Thymus (tissue), 11 donors: ENCODE results near the gene ESRRB. TPM values are rescaled to one million over a fixed set of nuclear protein-coding genes. Genes with fewer than 3 reads are reported as not detected.

ENCODE experiments used
- DNase-seq, 9 donors: peaks; one replicate each; pipeline ENCODE4 v3.0.0-alpha.2; 2013; ENCODE audit warnings: low spot score in 9 of 9, low read depth in 6 of 9, missing footprints in 1 of 9
- H3K27ac ChIP-seq, 2 donors: one replicate each; pipeline ENCODE4 v1.5.1; 2013; ENCODE audit warnings: control low read depth in 1 of 2, low read depth in 1 of 2, low read length in 1 of 2, mild to moderate bottlenecking in 1 of 2, moderate library complexity in 1 of 2
- H3K27me3 ChIP-seq, 2 donors: one replicate each; pipeline ENCODE4 v1.5.1; 2013; ENCODE audit warnings: low read length in 1 of 2; ENCODE audit not compliant: control insufficient read depth in 2 of 2, insufficient read depth in 1 of 2
- H3K36me3 ChIP-seq, 2 donors: one replicate each; pipeline ENCODE4 v1.5.1; 2013; ENCODE audit warnings: low read length in 1 of 2, mild to moderate bottlenecking in 1 of 2, moderate library complexity in 1 of 2; ENCODE audit not compliant: control insufficient read depth in 2 of 2, insufficient read depth in 2 of 2
- H3K4me1 ChIP-seq, 2 donors: one replicate each; pipeline ENCODE4 v1.5.1; 2013; ENCODE audit warnings: low read length in 2 of 2; ENCODE audit not compliant: control insufficient read depth in 2 of 2, insufficient read depth in 2 of 2
- H3K4me3 ChIP-seq, 2 donors: one replicate each; pipeline ENCODE4 v1.5.1; 2013; ENCODE audit warnings: low read length in 2 of 2, control low read depth in 1 of 2, mild to moderate bottlenecking in 1 of 2
- H3K9me3 ChIP-seq, 2 donors: one replicate each; pipeline ENCODE4 v1.5.1; 2013; ENCODE audit warnings: low read length in 1 of 2, mild to moderate bottlenecking in 1 of 2; ENCODE audit not compliant: control insufficient read depth in 2 of 2, insufficient read depth in 1 of 2
- WGBS: extraction: QIAGEN DNeasy Blood & Tissue Kit; methylation state at CpG from one replicate; pipeline ENCODE4 v1.1.7; 2013; 5-methylcytosine and 5-hydroxymethylcytosine counted together
- polyA plus RNA-seq: library from polyadenylated mRNA; stranded (reverse); fragments of 200-250 nt; gene quantifications from one replicate; pipeline ENCODE4 v1.2.3, GENCODE V29; 2013
- total RNA-seq: library from RNA; stranded (reverse); fragments of 120-200 nt; gene quantifications from one replicate; pipeline ENCODE4 v1.2.4, GENCODE V29; 2013
- donor health status: healthy.

ESRRB gene
- total and polyA plus RNA-seq, 2 donors: 0.47 to 0.66 TPM

DNA sequence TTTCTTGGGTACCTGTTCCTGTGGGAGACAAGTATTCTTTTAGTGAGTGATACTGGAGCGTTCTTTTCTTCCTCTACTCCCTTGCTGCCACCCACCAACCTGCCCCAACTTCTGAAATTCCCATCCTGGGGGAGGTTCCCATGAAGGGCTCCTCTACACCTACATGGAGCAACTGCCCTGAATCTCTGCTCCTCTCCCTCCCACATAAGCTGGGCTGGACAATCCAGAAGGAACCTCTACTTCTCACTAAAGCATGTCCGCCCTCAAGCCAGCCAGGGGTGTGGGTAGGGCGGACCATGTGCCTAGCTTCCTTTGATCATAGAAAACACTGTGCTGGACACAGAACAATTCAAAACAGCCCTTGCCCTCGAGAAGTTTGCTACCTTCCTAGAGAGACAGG is 25.9 kb upstream of the ESRRB start:
- WGBS: 81% methylated on average over 4 of the region's 4 CpGs
- Histone ChIP-seq H3K4me1 (no peaks in the 10 kb centered on the region), H3K9me3 (no peaks in the 10 kb centered on the region), H3K27ac (no peak overlapping the region), H3K4me3 (no peak overlapping the region), H3K27me3 (peaks cover 0 to 26% of the 10 kb centered on the region in 2 donors), H3K36me3 (no peaks in the 10 kb centered on the region)
- DNase-seq: no peak

DNA sequence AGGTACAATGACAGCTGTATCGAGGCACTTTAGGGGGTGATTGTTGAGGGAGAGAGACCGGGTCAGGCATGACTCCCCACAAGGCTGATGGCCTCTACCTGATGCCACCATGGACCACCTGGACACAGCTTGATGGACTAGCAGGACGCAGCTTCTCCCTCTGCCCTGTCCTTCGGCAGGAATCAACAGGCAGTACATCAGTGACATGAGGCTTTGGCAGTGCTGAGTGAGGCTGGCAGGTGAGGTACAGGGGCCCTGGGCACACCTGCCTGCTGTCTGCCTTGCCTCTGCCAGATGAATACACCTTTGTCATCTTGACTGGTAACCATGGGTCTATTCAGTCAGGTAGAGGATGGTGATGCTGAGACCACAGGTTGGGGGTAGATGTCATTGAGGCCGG is 25.3 kb upstream of the ESRRB start:
- Histone ChIP-seq H3K27me3 (peaks cover 0 to 26% of the 10 kb centered on the region in 2 donors), H3K4me1 (no peaks in the 10 kb centered on the region), H3K9me3 (no peaks in the 10 kb centered on the region), H3K36me3 (no peaks in the 10 kb centered on the region), H3K27ac (no peak overlapping the region), H3K4me3 (no peak overlapping the region)
- no peak for DNase-seq
- 94% methylated on average over 5 of the region's 5 CpGs for WGBS

DNA sequence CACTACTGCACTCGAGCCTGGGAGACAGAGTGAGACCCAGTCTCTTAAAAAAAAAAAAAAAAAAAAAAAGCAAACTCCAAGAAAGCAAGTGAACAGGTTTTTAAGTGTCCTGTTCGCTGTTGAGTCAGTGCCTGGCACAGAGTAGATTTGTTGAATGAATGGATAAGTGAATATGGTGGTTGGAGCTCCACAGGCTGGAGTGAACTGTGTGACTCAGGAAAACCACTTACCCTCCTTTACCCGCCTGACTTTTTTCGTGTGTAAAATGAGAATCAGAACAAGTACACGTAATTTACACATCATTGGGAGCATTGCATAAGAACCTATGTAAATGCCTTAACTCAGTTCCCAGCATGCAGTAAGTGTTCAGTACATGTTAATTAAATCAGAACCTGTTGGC is 24.0 kb upstream of the ESRRB start:
- no peak overlapping the region for H3K4me3 ChIP-seq
- WGBS: 73% methylated on average over 5 of the region's 5 CpGs
- H3K36me3 ChIP-seq: no peaks in the 10 kb centered on the region
- H3K9me3 ChIP-seq: no peaks in the 10 kb centered on the region
- no peaks in the 10 kb centered on the region for H3K4me1 ChIP-seq
- no peak overlapping the region for H3K27ac ChIP-seq
- peaks cover 0 to 27% of the 10 kb centered on the region in 2 donors for H3K27me3 ChIP-seq
- DNase-seq: no peak

DNA sequence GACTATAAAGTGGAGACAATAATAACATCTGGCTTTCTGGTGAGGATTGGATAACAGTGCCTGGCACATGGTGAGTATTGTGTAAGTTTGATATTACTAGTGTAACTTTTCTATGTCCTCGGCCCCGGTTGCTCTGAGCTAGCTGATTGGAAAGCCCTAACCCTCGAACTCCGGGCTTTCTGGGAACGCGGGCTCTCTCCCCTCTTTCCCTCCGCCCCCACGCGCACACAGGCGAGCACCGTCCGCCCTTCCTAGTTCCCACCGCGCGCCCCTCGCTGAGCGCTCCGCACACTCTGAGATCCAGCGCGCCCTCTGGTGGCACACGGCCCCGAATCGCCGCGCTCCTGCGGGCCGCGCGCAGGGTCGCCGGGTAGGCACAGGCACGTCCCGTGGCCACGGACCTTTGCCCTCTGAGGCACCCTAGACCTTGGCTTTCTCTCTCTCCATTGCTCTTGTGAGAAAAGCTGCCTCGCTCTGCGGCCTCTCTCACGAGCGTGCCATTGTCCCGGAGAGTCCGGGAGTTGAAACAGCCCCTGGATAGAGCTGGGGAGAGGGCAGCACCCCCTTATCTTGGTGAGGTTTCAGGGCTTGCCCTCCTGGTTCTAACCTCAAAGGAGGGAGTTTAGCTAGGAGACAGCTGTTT is 23.2 kb upstream of the ESRRB start:
- Histone ChIP-seq H3K4me3 (no peak overlapping the region), H3K9me3 (no peaks in the 10 kb centered on the region), H3K4me1 (no peaks in the 10 kb centered on the region), H3K27ac (no peak overlapping the region), H3K27me3 (peaks cover 0 to 27% of the 10 kb centered on the region in 2 donors), H3K36me3 (no peaks in the 10 kb centered on the region)
- 7% methylated on average over 40 of the region's 40 CpGs for WGBS
- peak in 6 of 9 donors; percentile 26 to 71 (median 48) for DNase-seq

DNA sequence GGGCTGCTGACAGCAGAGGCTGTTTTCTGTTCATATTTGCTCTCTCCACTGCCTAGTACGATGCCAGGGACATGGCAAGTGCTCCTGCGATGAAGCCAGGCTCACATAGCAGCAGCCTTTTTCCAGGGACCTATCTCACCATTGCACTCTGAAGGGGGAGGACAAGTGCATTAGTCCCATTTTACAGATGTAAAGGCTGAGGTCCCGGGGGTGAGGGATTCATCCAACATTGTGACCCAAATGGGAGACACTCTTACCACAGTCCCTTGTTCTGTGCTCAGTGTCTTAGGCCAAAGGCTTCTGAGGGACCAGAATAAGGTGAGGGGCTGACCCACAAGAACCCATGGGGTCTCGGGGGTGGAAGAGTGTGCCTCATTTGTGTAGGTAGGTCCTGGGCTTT is 21.6 kb upstream of the ESRRB start:
- Histone ChIP-seq H3K4me1 (no peaks in the 10 kb centered on the region), H3K9me3 (no peaks in the 10 kb centered on the region), H3K36me3 (no peaks in the 10 kb centered on the region), H3K27me3 (peaks cover 0 to 23% of the 10 kb centered on the region in 2 donors), H3K27ac (no peak overlapping the region), H3K4me3 (no peak overlapping the region)
- WGBS: 95% methylated on average over 4 of the region's 4 CpGs
- DNase-seq: no peak

DNA sequence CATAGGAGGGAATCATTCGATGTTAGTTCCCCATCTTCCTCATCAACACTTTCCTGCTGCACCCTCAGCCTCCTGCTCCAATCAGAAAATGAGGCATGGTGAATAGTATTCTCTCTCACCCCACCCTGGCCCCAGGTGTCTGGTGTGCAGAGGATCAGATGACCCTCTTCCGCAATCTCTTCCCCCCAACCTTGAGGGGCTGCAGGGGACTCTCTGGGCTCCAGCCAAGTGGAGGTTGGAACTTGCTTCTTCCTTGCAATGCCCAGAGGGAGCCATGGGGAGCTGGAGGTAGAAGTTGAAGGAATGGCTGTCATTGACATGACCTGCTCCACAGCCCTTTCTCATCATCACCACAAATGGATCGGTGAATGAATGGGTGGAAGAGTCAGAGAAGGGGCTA is 20.2 kb upstream of the ESRRB start:
- H3K4me1 ChIP-seq: no peaks in the 10 kb centered on the region
- no peak overlapping the region for H3K4me3 ChIP-seq
- WGBS: 91% methylated on average over 3 of the region's 3 CpGs
- no peak overlapping the region for H3K27ac ChIP-seq
- H3K9me3 ChIP-seq: no peaks in the 10 kb centered on the region
- H3K27me3 ChIP-seq: peaks cover 0 to 21% of the 10 kb centered on the region in 2 donors
- H3K36me3 ChIP-seq: no peaks in the 10 kb centered on the region
- no peak for DNase-seq

DNA sequence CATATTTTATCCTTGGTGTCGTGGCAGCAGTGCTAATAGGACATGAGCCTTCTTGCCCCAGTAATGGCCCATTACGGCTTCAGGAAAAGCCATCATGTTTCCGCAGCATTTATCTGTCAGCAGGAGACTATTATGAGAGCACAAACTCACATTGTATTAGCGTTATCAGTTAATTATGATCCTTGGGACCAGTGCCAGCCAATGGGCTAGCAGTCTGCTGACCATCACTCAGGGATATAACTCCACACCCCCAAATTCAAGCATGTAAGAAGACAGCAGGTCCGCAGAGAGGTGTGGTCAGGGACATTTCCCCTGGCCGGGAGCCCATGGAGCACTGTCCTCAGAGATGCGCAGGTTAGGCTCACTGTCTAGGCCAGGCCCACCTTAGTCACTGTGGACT is 4.9 kb upstream of the ESRRB start:
- Histone ChIP-seq H3K4me1 (no peaks in the 10 kb centered on the region), H3K9me3 (no peaks in the 10 kb centered on the region), H3K27me3 (peaks cover 11 to 28% of the 10 kb centered on the region in 2 donors), H3K27ac (no peak overlapping the region), H3K36me3 (no peaks in the 10 kb centered on the region), H3K4me3 (no peak overlapping the region)
- 94% methylated on average over 7 of the region's 7 CpGs for WGBS
- DNase-seq: no peak

DNA sequence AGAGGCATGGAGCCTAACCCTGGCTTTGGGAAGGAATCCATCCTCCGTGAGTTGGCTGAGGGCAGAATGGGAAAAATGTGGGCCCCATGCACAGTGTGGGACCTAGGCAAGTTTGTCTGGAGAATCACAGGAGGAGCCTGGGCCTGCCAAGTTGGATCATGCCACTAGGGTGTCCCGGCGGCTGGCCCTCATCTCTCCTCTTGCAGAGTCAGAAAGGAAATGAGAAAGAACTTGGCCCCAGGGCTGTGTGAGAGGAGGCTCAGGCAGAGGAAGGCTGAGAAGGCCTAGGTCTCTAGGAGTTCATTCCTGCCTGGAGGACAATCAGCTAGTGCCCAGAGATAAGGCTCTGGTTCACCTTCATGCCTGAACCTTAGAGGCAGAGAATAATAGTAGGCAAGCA is 2.5 kb upstream of the ESRRB start:
- no peak overlapping the region for H3K4me3 ChIP-seq
- H3K4me1 ChIP-seq: no peaks in the 10 kb centered on the region
- 86% methylated on average over 3 of the region's 3 CpGs for WGBS
- H3K27me3 ChIP-seq: peaks cover 35 to 52% of the 10 kb centered on the region in 2 donors
- H3K27ac ChIP-seq: no peak overlapping the region
- DNase-seq: no peak
- H3K36me3 ChIP-seq: no peaks in the 10 kb centered on the region
- no peaks in the 10 kb centered on the region for H3K9me3 ChIP-seq

DNA sequence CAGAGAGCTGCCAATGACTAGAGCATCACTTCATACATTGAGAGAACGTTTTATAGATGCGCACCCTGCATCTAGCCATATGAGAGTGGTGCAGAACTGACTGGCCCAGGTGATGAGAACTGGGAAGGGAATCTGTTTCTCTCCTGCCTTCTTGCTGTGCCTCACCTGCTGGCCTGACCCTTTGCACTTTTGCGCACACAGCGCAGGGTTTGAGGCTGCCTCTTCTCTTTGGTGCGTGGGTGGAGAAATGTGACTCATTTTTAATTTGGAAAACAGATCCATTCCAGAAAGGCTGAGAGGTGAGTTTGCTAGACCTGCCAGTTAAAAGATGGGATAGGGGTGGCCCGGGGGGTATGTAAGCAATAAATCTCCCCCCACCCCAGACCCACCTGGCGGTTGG is 453 bp upstream of the ESRRB start:
- Histone ChIP-seq H3K4me3 (no peak overlapping the region), H3K27ac (no peak overlapping the region), H3K4me1 (no peaks in the 10 kb centered on the region), H3K9me3 (no peaks in the 10 kb centered on the region), H3K36me3 (no peaks in the 10 kb centered on the region), H3K27me3 (peaks cover 49 to 71% of the 10 kb centered on the region in 2 donors)
- WGBS: 43% methylated on average over 7 of the region's 7 CpGs
- no peak for DNase-seq
